ENCODE measurements around the gene PPP4C.

Gene PPP4C

DNA sequence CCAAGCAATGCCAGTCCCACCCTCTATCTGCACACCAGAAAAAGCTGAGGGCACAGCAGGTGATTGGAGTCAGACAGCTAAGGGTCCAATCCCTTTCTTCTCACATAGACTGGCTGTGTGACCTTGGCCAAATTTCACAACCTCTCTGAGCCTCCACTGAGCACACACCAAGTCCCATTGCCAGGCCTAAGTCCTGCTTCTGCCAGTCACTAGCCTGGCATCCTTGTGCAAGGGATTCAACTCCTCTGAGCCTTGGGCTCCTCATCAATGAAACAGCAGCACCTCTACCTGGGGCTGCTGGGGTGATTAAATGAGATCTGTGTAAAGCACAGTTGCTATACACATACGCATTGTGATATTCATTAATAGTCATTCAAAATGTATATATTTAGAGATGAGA is 29.2 kb upstream of the PPP4C start:
- Histone ChIP-seq H3K36me3 (ENCODE audit: insufficient read depth, insufficient read length, low read length) (no peaks in the 10 kb centered on the region), H3K27me3 (ENCODE audit: insufficient read depth, insufficient read length) (no peaks in the 10 kb centered on the region), H3K9me3 (ENCODE audit: insufficient read depth, low read length) (no peaks in the 10 kb centered on the region), H3K4me1 (ENCODE audit: insufficient read depth, insufficient read length) (no peaks in the 10 kb centered on the region), H3K9ac (ENCODE audit: insufficient read length, low read depth) (no peak overlapping the region), H3K4me3 (ENCODE audit: insufficient read length, low read depth) (no peak overlapping the region)
- no peak for DNase-seq (ENCODE audit: low read depth, low spot score)
- TF ChIP-seq SUZ12 (IDR thresholded peaks at IDR 0.05; ENCODE audit: extremely low read depth, insufficient read depth, insufficient read length) (no peak), YY1 (IDR thresholded peaks at IDR 0.05; ENCODE audit: insufficient read depth, insufficient read length) (no peak), ZNF274 (IDR thresholded peaks at IDR 0.05; ENCODE audit: low read depth, low read length) (no peak)

DNA sequence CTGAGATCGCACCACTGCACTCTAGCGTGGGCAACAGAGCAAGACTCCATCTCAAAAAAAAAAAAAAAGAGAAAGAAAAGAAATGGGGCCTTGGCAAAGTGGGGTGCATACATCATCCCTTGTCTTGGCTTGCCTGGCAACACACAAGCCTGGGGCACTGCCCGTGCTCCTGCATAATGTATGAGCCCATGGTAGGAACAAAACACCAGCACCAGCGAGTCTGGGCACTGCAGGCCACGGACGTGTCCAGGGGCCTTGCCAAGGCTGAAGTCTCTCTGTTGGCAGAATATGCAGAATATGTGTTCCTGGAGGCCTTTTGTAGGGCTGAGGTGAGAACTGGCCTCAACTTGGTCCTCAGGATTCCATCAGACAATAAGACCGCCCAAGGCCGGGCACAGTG is 25.9 kb upstream of the PPP4C start:
- TF ChIP-seq SUZ12 (IDR thresholded peaks at IDR 0.05; ENCODE audit: extremely low read depth, insufficient read depth, insufficient read length), result no peak
- TF ChIP-seq ZNF274 (IDR thresholded peaks at IDR 0.05; ENCODE audit: low read depth, low read length), result no peak
- TF ChIP-seq YY1 (IDR thresholded peaks at IDR 0.05; ENCODE audit: insufficient read depth, insufficient read length), result no peak

DNA sequence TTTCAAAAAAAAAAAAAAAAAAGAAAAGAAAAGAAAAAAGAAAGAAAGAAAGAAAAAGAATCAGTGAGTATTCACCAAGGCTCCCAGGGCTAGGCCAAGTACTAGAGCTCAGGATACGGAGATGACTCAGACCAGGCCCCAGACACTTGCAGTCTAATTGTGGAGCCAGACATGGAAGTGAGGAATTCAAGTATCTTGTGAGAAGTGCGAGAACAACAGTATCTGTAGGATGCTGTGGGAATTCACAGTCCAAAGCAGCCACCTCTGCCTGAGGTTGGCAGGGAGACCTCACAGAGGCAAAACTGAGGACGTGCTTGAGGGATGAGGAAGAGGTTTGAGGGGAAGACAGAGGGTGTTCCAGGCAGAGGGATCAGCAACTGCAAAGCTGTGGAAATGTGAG is 24.3 kb upstream of the PPP4C start:
- H3K4me3 ChIP-seq (ENCODE audit: insufficient read length, low read depth), result no peak overlapping the region
- H3K36me3 ChIP-seq (ENCODE audit: insufficient read depth, insufficient read length, low read length), result no peaks in the 10 kb centered on the region
- peaks cover 10% of the 10 kb centered on the region for H3K4me1 ChIP-seq (ENCODE audit: insufficient read depth, insufficient read length)
- H3K9ac ChIP-seq (ENCODE audit: insufficient read length, low read depth), result peak overlapping the region; percentile 2
- no peak for DNase-seq (ENCODE audit: low read depth, low spot score)
- no peaks in the 10 kb centered on the region for H3K9me3 ChIP-seq (ENCODE audit: insufficient read depth, low read length)
- no peaks in the 10 kb centered on the region for H3K27me3 ChIP-seq (ENCODE audit: insufficient read depth, insufficient read length)
- no peak for TF ChIP-seq SUZ12 (IDR thresholded peaks at IDR 0.05; ENCODE audit: extremely low read depth, insufficient read depth, insufficient read length)
- no peak for TF ChIP-seq YY1 (IDR thresholded peaks at IDR 0.05; ENCODE audit: insufficient read depth, insufficient read length)
- no peak for TF ChIP-seq ZNF274 (IDR thresholded peaks at IDR 0.05; ENCODE audit: low read depth, low read length)

More for the DNA sequence above, 25.9 kb upstream of the PPP4C start:
- no peaks in the 10 kb centered on the region for H3K9me3 ChIP-seq (ENCODE audit: insufficient read depth, low read length)
- no peaks in the 10 kb centered on the region for H3K27me3 ChIP-seq (ENCODE audit: insufficient read depth, insufficient read length)
- H3K4me3 ChIP-seq (ENCODE audit: insufficient read length, low read depth), result no peak overlapping the region
- H3K9ac ChIP-seq (ENCODE audit: insufficient read length, low read depth), result no peak overlapping the region
- no peaks in the 10 kb centered on the region for H3K36me3 ChIP-seq (ENCODE audit: insufficient read depth, insufficient read length, low read length)
- peaks cover 9% of the 10 kb centered on the region for H3K4me1 ChIP-seq (ENCODE audit: insufficient read depth, insufficient read length)
- no peak for DNase-seq (ENCODE audit: low read depth, low spot score)

DNA sequence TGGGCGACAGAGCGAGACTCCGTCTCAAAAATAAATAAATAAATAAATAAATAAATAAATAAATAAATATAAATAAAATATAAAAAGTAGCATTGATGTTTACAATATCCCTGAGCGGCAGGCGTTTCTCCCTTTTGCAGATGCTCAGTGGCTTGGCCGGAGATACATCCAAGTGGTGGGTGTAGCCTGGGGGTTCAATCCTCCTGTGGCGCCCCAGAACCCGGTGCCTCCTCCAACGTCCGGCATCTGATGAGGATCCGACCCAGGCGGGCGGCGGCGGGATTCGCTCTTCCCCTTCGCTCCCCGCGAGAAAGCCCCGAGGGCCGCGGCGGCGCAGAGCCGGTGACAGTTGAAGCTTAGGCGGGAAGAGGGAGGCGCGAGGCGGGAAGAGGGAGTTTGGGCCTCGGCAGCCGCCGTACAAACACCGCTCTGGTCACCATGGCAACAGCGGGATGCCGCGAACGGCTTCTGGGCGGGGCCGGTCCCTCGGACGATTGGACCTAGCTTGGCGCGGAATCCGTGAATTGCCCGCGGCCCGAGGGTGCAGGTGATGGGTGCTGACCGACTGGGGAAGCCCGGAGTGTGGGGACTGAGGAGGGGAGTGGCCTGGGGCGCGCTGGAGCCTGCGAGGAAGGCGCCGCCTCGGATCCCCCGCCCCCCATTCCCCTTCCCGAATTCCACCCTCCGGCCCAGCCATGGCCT is 23.0 kb upstream of the PPP4C start:
- H3K36me3 ChIP-seq (ENCODE audit: insufficient read depth, insufficient read length, low read length), result peaks cover 2% of the 10 kb centered on the region
- DNase-seq (ENCODE audit: low read depth, low spot score), result peak; percentile 83
- TF ChIP-seq SUZ12 (IDR thresholded peaks at IDR 0.05; ENCODE audit: extremely low read depth, insufficient read depth, insufficient read length) (no peak), YY1 (IDR thresholded peaks at IDR 0.05; ENCODE audit: insufficient read depth, insufficient read length) (no peak), ZNF274 (IDR thresholded peaks at IDR 0.05; ENCODE audit: low read depth, low read length) (no peak)

DNA sequence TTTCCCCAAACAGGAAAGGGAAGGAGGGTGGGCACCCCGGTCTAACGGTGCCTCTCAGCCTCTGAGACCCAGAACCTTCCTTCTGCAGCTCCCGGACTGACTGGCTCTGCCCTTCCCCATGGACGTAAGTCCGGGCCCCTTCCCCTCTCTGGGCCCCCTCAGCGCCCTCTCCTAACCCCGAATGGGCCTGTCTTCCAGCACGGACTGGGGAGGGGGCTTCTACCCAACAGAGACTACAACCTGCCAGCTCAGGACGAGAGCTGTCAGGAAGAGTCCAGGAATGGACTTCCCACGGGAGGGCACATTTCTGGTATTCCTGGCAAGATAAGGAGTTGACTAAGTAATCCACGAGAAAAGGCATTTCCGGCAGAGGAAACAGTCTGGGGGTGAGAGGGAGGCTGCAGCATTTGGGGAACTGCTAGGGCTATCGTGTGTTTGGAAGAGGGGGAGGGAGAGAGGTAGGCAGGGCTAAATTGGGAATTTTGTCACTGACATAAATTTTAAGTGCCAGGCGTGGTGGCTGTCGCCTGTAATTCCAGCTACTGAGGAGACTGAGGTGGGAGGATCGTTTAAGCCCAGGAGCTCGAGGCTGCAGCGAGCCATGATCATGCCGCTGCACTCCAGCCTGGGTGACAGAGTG is 22.3 kb upstream of the PPP4C start:
- Histone ChIP-seq H3K4me3 (ENCODE audit: insufficient read length, low read depth) (peak overlapping the region; percentile 82), H3K9ac (ENCODE audit: insufficient read length, low read depth) (peak overlapping the region; percentile 88), H3K4me1 (ENCODE audit: insufficient read depth, insufficient read length) (peaks cover 10% of the 10 kb centered on the region), H3K27me3 (ENCODE audit: insufficient read depth, insufficient read length) (no peaks in the 10 kb centered on the region), H3K36me3 (ENCODE audit: insufficient read depth, insufficient read length, low read length) (peaks cover 2% of the 10 kb centered on the region), H3K9me3 (ENCODE audit: insufficient read depth, low read length) (no peaks in the 10 kb centered on the region)
- TF ChIP-seq ZNF274 (IDR thresholded peaks at IDR 0.05; ENCODE audit: low read depth, low read length), result no peak
- TF ChIP-seq YY1 (IDR thresholded peaks at IDR 0.05; ENCODE audit: insufficient read depth, insufficient read length), result no peak
- TF ChIP-seq SUZ12 (IDR thresholded peaks at IDR 0.05; ENCODE audit: extremely low read depth, insufficient read depth, insufficient read length), result no peak
- no peak for DNase-seq (ENCODE audit: low read depth, low spot score)

More for the DNA sequence above, 23.0 kb upstream of the PPP4C start:
- Histone ChIP-seq H3K9me3 (ENCODE audit: insufficient read depth, low read length) (no peaks in the 10 kb centered on the region), H3K4me3 (ENCODE audit: insufficient read length, low read depth) (peak overlapping the region; percentile 82), H3K27me3 (ENCODE audit: insufficient read depth, insufficient read length) (no peaks in the 10 kb centered on the region), H3K4me1 (ENCODE audit: insufficient read depth, insufficient read length) (peaks cover 10% of the 10 kb centered on the region), H3K9ac (ENCODE audit: insufficient read length, low read depth) (peak overlapping the region; percentile 88)

DNA sequence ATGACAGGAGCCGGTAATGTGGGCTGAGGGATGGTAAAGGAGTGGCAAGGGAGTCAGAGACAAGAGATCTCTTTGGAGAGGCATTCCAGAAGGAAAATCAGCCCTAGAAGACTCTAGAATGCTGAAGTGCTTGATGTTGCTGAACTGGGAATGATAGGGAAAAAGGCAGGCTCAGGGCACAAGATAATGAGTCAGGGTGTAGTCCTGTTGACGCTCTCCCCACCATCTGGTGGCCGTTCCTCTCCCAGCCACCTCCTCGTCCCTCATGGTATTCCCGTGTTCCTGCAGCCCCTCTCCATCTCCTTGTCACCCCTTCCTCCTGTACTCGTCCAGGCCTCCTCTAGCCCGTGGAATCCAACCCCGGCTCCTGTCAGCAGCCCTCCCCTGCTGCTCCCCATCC is 21.3 kb upstream of the PPP4C start:
- no peaks in the 10 kb centered on the region for H3K9me3 ChIP-seq (ENCODE audit: insufficient read depth, low read length)
- H3K36me3 ChIP-seq (ENCODE audit: insufficient read depth, insufficient read length, low read length), result peaks cover 8% of the 10 kb centered on the region
- peak overlapping the region; percentile 51 for H3K9ac ChIP-seq (ENCODE audit: insufficient read length, low read depth)
- DNase-seq (ENCODE audit: low read depth, low spot score), result no peak
- H3K4me1 ChIP-seq (ENCODE audit: insufficient read depth, insufficient read length), result peaks cover 10% of the 10 kb centered on the region
- H3K4me3 ChIP-seq (ENCODE audit: insufficient read length, low read depth), result no peak overlapping the region
- no peaks in the 10 kb centered on the region for H3K27me3 ChIP-seq (ENCODE audit: insufficient read depth, insufficient read length)
- TF ChIP-seq SUZ12 (IDR thresholded peaks at IDR 0.05; ENCODE audit: extremely low read depth, insufficient read depth, insufficient read length), result no peak
- TF ChIP-seq YY1 (IDR thresholded peaks at IDR 0.05; ENCODE audit: insufficient read depth, insufficient read length), result no peak
- no peak for TF ChIP-seq ZNF274 (IDR thresholded peaks at IDR 0.05; ENCODE audit: low read depth, low read length)

DNA sequence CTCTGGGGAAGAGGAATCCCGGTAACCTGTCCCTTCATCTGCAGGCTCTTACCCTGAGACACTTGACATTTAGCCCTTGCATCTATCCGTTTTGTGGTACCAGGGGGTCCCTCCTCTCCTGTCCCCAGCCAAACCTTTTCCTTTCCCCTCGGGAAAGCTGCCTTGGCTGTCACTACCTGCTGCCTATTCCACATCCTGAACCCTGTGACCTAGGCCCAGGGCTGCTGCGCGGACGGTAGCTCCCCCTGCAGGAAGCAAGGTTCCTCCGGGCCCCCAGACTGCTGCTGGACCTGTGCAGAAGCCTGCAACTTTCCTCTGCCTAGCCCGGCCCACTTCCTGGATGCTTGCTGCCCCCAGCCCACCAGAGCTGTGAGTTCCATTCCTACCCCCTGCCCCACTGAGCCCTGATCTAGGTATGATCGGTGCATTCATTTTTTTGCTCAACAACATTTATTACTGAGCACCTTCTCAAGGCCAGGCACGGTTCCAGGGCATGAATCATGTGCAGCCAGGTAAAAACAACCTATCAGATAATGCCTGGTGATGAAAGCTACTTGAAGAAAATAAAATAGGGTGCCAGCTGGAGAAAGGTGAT is 20.7 kb upstream of the PPP4C start:
- no peaks in the 10 kb centered on the region for H3K9me3 ChIP-seq (ENCODE audit: insufficient read depth, low read length)
- no peaks in the 10 kb centered on the region for H3K27me3 ChIP-seq (ENCODE audit: insufficient read depth, insufficient read length)
- H3K36me3 ChIP-seq (ENCODE audit: insufficient read depth, insufficient read length, low read length), result peaks cover 11% of the 10 kb centered on the region
- H3K9ac ChIP-seq (ENCODE audit: insufficient read length, low read depth), result peak overlapping the region; percentile 51
- no peak overlapping the region for H3K4me3 ChIP-seq (ENCODE audit: insufficient read length, low read depth)
- peaks cover 10% of the 10 kb centered on the region for H3K4me1 ChIP-seq (ENCODE audit: insufficient read depth, insufficient read length)
- no peak for DNase-seq (ENCODE audit: low read depth, low spot score)
- TF ChIP-seq SUZ12 (IDR thresholded peaks at IDR 0.05; ENCODE audit: extremely low read depth, insufficient read depth, insufficient read length) (no peak), YY1 (IDR thresholded peaks at IDR 0.05; ENCODE audit: insufficient read depth, insufficient read length) (no peak), ZNF274 (IDR thresholded peaks at IDR 0.05; ENCODE audit: low read depth, low read length) (no peak)
